ENCODE data around the gene NEUROD6. TPM values are rescaled to one million over a fixed set of nuclear protein-coding genes. Genes with fewer than 3 reads are reported as not detected.

The NEUROD6 gene
- total RNA-seq, 2 donors from 2014 or later = not detected

DNA sequence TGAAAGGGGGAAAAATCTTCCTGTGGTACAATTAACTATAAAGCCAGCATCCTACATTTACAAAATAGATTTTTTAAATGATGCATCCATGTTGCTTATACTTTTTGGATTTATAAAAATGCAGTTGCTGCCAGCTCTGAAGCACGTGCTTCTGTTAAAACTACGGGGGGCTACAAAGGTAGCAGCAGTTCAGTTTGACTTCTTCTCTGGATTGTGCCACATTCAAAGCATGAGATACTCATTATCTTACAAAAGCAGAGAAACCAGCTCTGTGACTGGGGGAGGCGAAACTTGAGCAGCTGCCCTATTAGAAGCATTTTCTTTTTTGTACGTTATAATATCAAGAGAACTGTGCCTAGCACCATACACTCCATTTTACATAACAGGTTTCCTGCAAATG, 31.1 kb downstream of the NEUROD6 start:
- no peak for TF ChIP-seq CTCF (conservative IDR thresholded peaks at IDR 0.05)
- Histone ChIP-seq H3K27me3 (ENCODE audit: control insufficient read depth, insufficient read depth, low read length, poor library complexity, severe bottlenecking) (no peaks in the 10 kb centered on the region), H3K36me3 (ENCODE audit: control insufficient read depth, insufficient read depth, low read length) (no peaks in the 10 kb centered on the region), H3K27ac (ENCODE audit: low read depth, low read length) (no peak overlapping the region), H3K4me3 (ENCODE audit: low read length) (no peak overlapping the region), H3K9ac (ENCODE audit: extremely low read depth, low read length, poor library complexity, severe bottlenecking) (no peak overlapping the region), H3K4me1 (ENCODE audit: control insufficient read depth, insufficient read depth, low read length) (no peaks in the 10 kb centered on the region), H3K9me3 (ENCODE audit: control insufficient read depth, low read length) (no peaks in the 10 kb centered on the region)
- Mint-ChIP-seq H3K9me3 (no peaks in the 10 kb centered on the region), H3K27me3 (ENCODE audit: insufficient read depth) (peaks cover 2% of the 10 kb centered on the region), H3K27ac (no peak overlapping the region), H3K36me3 (ENCODE audit: low read depth) (no peaks in the 10 kb centered on the region), H3K4me1 (peaks cover 12% of the 10 kb centered on the region), H3K4me3 (no peak overlapping the region)
- no peak for DNase-seq
- 46 to 48% methylated on average over 3 to 4 of the region's 4 CpGs for WGBS, 2 experiments (ENCODE audit: insufficient coverage in 1 of 2, insufficient read length in 1 of 2)

GRCh38 chr7:31308652-31309051, 31.9 kb downstream of the NEUROD6 start:
- H3K36me3 Mint-ChIP-seq (ENCODE audit: low read depth) = no peaks in the 10 kb centered on the region
- H3K36me3 ChIP-seq (ENCODE audit: control insufficient read depth, insufficient read depth, low read length) = no peaks in the 10 kb centered on the region

DNA sequence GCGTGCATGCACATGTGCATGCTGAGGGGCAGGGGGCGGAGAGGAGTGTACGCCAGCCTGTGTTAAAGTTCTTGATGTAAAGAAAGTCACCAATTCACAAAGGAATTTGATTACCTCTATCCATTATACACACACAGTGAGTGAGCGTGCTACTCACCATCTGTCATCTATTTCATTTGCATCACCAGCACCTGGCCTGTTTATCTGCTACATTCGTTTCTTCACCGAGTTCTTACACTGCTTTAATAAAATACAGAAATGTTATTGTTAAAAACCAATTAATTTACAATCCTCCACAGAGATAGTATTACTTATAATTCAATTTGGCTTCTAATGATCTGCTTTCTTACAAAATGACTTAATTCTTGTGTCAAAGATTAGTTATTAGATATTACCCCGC, 32.6 kb downstream of the NEUROD6 start:
- no peaks in the 10 kb centered on the region for H3K27me3 ChIP-seq (ENCODE audit: control insufficient read depth, insufficient read depth, low read length, poor library complexity, severe bottlenecking)
- WGBS, 2 experiments (ENCODE audit: insufficient coverage in 1 of 2, insufficient read length in 1 of 2) = 88 to 93% methylated on average over 3 to 7 of the region's 7 CpGs

More at GRCh38 chr7:31308652-31309051, 31.9 kb downstream of the NEUROD6 start:
- WGBS, 2 experiments (ENCODE audit: insufficient coverage in 1 of 2, insufficient read length in 1 of 2) = 94 to 100% methylated on average over 2 to 4 of the region's 5 CpGs
- H3K27ac ChIP-seq (ENCODE audit: low read depth, low read length) = no peak overlapping the region
- H3K9ac ChIP-seq (ENCODE audit: extremely low read depth, low read length, poor library complexity, severe bottlenecking) = no peak overlapping the region
- Mint-ChIP-seq H3K4me1 (peaks cover 12% of the 10 kb centered on the region), H3K27ac (no peak overlapping the region), H3K9me3 (no peaks in the 10 kb centered on the region), H3K27me3 (ENCODE audit: insufficient read depth) (peaks cover 2% of the 10 kb centered on the region), H3K4me3 (no peak overlapping the region)
- DNase-seq = no peak
- no peaks in the 10 kb centered on the region for H3K9me3 ChIP-seq (ENCODE audit: control insufficient read depth, low read length)
- no peaks in the 10 kb centered on the region for H3K4me1 ChIP-seq (ENCODE audit: control insufficient read depth, insufficient read depth, low read length)
- no peaks in the 10 kb centered on the region for H3K27me3 ChIP-seq (ENCODE audit: control insufficient read depth, insufficient read depth, low read length, poor library complexity, severe bottlenecking)
- no peak for TF ChIP-seq CTCF (conservative IDR thresholded peaks at IDR 0.05)
- no peak overlapping the region for H3K4me3 ChIP-seq (ENCODE audit: low read length)

More for the DNA sequence above, 32.6 kb downstream of the NEUROD6 start:
- no peaks in the 10 kb centered on the region for H3K36me3 Mint-ChIP-seq (ENCODE audit: low read depth)
- Histone ChIP-seq H3K9ac (ENCODE audit: extremely low read depth, low read length, poor library complexity, severe bottlenecking) (no peak overlapping the region), H3K27ac (ENCODE audit: low read depth, low read length) (no peak overlapping the region), H3K4me3 (ENCODE audit: low read length) (no peak overlapping the region), H3K36me3 (ENCODE audit: control insufficient read depth, insufficient read depth, low read length) (no peaks in the 10 kb centered on the region), H3K4me1 (ENCODE audit: control insufficient read depth, insufficient read depth, low read length) (no peaks in the 10 kb centered on the region), H3K9me3 (ENCODE audit: control insufficient read depth, low read length) (no peaks in the 10 kb centered on the region)
- peaks cover 12% of the 10 kb centered on the region for H3K4me1 Mint-ChIP-seq
- no peak overlapping the region for H3K4me3 Mint-ChIP-seq
- DNase-seq = no peak
- no peak for TF ChIP-seq CTCF (conservative IDR thresholded peaks at IDR 0.05)
- H3K27me3 Mint-ChIP-seq (ENCODE audit: insufficient read depth) = peaks cover 2% of the 10 kb centered on the region
- H3K27ac Mint-ChIP-seq = no peak overlapping the region
- H3K9me3 Mint-ChIP-seq = no peaks in the 10 kb centered on the region
